T47D (cell line): ENCODE data around the gene RPL29.
A peak's percentile ranks its signal among the peaks of the same experiment; 100 is the strongest.
"Not testable (repeated sequence)": the region's sequence is repeated elsewhere in the genome, so short reads cannot be mapped to it uniquely, and the experiment has no call there.

Source experiments
- DNase-seq, 2 experiments: peaks; one replicate each; pipeline versions ENCODE4 v3.0.0 to v3.0.0-alpha.2; 2011 to 2012; ENCODE audit warnings: low read depth in 1 of 2, low spot score in 1 of 2
- JUND ChIP-seq: IDR thresholded peaks from 2 replicates; pipeline ENCODE4 v1.6.1; 2012; ENCODE audit warnings: low read depth
- in situ Hi-C: cut with HindIII; loops from 2 replicates; pipeline ENCODE4 v1.10.0; 2016; ENCODE audit warnings: low sequenced_read_pairs, low pct_unique_long_range_greater_than_20kb

The RPL29 gene

GRCh38 chr3:51995346-51996163 is at the start of gene RPL29:
Gene RPL29, minus strand, starts transcription at chr3:51995895. Its CDS starts 434 bp downstream, at chr3:51995461.
- in situ Hi-C loops = no loop called here
- peak; percentile 72 to 94 for DNase-seq
- TF ChIP-seq JUND = no peak

DNA sequence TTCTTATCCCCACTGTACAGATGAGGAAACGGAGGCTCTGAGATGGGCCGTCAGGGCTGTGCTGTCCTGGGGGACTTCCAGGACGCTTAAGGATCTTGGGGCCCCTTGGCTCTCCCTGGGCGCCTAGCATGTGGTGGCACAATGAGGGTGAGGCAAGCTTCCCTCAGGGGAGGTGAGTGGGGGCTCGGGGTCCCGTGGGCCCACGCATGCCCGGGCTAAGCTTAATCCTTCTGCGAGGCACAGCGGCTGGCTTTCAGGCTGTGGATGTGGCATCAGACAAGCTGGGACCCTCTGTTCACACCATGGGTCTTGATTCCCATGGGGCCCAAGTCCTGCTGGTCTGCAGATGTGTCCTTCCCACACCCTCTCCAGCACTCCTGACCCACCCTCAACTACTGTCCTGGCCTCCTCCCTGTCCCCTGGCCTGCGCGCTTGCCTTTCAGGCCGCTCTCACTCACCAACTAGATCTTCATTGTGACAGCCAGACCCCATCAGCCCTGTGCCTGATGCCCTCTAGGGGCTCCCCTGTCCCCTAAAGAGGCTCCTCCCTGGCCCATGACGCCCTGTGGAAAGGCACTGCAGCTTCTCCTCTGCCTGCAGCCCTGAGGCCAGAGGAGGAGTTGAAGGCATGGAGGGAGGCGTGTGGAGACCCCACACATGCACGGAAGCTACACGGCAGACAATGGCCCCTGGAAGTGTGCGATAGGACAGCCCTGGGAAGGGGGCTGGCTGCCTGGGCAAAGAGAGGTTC is 49.3 kb upstream of the RPL29 start:
- TF ChIP-seq JUND = no peak
- in situ Hi-C loops = no loop called here
- no peak for DNase-seq

DNA sequence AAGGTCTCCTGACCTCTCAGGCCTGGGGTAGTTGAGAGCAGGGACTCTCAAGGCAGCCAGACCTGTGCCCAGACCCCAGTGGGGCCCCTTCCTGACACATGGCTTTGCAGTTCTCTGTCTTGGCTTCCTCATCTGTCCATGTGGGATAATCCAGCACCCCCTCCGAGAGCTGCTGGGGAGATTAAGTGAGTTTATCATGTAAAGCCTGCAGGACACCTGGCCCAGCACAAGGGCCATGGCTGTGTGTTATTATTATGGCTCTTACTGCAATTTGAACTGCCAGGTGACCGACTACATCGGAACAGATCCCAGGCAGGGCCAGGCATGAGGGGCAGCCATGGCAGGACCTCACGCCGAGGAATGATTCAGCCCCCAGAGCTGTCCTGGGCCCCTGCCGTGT is 48.1 kb upstream of the RPL29 start:
- no peak for TF ChIP-seq JUND
- in situ Hi-C loops = no loop called here

GRCh38 chr3:52043039-52043438 is 47.3 kb upstream of the RPL29 start:
- in situ Hi-C loops, DNase-seq: not testable (repeated sequence)

More for the DNA sequence above, 48.1 kb upstream of the RPL29 start:
- DNase-seq = no peak

GRCh38 chr3:52041118-52041731 is 45.5 kb upstream of the RPL29 start:
- DNase-seq = peak in 1 of 2 experiments; percentile 12
- TF ChIP-seq JUND = no peak
- in situ Hi-C loops = no loop called here

DNA sequence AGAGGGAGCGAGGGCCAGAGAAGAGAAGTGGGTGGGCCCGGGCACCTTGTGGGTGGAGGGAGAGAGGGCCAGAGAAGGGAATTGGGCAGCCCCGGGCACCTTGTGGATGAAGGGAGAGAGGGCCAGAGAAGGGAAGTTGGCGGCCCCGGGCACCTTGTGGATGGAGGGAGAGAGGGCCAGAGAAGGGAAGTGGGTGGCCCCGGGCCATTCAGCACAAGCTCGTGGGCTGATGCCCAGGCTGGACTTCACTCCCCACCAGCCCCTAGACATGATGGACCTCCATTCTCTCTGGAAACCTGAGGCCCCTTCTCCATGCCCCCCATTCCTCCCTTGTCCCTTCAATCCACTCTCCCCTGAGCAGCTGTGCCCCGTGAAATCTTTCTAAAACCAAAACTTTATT is 44.9 kb upstream of the RPL29 start:
- TF ChIP-seq JUND = no peak
- in situ Hi-C loops = no loop called here
- DNase-seq = no peak

- DNase-seq = no peak
- no peak for TF ChIP-seq JUND
- in situ Hi-C loops = no loop called here
These were observed 44.2 kb upstream of the RPL29 start for GRCh38 chr3:52039846-52040245.

GRCh38 chr3:52039426-52039825 is 43.7 kb upstream of the RPL29 start:
- no peak for TF ChIP-seq JUND
- DNase-seq = no peak
- in situ Hi-C loops = no loop called here

GRCh38 chr3:52038227-52038626 is 42.5 kb upstream of the RPL29 start:
- no peak for TF ChIP-seq JUND
- in situ Hi-C loops = no loop called here
- DNase-seq = no peak

DNA sequence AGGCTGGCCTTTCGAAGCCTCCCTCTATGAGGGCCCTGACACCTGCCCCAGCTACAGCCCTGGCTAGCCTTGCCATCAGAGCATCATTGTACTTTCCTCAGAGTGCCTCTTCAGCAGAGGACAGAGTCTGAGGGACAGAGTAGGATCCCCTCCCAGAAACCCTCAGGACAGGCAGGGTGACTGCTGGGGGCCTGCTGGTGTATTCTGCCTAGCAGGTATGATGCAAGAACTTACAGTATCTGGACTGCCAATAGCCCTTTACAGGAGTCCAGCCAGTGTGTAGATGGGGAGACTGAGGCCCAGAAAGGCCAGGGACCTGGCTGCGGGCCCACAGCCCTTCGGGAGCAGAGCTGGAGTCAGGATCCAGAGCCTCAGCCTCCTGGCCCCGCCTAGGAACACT is 41.6 kb upstream of the RPL29 start:
- in situ Hi-C loops = no loop called here
- no peak for DNase-seq
- no peak for TF ChIP-seq JUND

GRCh38 chr3:52036829-52037228 is 41.1 kb upstream of the RPL29 start:
- no peak for TF ChIP-seq JUND
- in situ Hi-C loops = no loop called here
- DNase-seq = no peak

DNA sequence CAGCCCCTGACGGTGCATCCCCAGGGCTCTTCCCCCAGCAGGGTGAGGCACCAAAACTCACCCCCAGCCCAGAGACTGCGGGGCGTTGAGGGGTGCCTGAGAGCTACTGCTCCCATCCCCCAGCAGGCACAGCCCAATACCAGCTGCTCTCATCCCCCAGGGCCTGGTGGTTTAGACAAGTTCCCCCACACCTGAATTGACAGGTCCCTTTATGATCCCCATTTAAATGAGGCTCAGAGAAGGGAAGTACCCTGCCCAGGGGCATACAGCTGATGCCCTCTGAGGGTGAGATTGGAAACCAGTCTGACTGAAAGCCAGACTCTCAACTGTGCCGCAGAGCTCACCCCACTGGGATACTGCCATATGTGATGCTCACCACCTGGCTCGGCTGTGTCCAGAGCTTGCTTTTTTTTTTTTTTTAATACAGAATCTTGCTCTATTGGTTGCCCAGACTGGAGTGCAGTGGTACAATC is 40.6 kb upstream of the RPL29 start:
- no peak for TF ChIP-seq JUND
- no peak for DNase-seq
- in situ Hi-C loops = no loop called here

- in situ Hi-C loops = no loop called here
- no peak for TF ChIP-seq JUND
- DNase-seq = no peak
These were observed 39.0 kb upstream of the RPL29 start for GRCh38 chr3:52034651-52035050.
